ENCODE data around the gene NFIA.
A peak's percentile ranks its signal among the peaks of the same experiment; 100 is the strongest.

The NFIA gene

DNA sequence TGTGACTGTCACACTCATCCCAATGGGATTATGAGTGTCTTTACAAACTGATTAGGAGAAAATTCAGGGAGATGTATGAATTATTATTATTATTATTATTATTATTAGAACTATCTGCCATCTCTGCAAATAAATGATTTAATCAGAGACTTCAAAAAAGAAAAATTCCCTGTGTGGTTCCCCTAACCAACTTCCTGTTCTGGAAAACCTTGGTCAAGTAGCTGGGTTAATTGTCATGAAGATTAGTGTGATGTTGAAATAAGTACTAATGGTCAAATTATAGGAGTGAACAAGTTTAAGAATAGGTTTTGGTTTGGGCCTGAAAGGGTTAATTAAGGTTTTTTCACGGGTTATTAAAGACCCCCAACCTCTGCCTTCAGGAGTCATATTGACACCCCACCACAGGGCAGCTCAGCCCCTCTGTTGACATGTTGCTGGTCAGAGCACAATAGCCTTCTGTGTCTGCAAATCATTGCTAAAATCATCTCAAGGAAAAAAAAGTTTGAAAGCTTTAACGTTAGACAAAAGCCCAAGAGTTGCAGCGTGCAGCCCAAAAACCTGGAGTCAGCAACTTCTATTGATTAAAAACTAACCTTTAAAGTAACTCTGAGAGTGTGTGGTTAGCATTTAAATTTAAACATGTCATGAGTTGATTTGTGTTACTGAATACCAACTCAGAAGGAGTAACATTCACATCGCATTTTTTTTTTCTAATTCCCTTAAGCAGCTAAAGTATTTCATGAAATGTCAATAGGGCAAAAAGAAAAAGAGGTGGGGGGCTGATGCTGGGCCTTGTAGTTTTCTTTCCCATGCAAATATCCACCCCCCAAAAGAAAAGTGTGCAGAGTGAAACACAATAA is 370.0 kb downstream of the NFIA start:
- no peak for TF ChIP-seq HOXD13 (CRISPR knock-in tag; IDR thresholded peaks at IDR 0.05; ENCODE audit: borderline replicate concordance)
- TF ChIP-seq, protein P1, sequence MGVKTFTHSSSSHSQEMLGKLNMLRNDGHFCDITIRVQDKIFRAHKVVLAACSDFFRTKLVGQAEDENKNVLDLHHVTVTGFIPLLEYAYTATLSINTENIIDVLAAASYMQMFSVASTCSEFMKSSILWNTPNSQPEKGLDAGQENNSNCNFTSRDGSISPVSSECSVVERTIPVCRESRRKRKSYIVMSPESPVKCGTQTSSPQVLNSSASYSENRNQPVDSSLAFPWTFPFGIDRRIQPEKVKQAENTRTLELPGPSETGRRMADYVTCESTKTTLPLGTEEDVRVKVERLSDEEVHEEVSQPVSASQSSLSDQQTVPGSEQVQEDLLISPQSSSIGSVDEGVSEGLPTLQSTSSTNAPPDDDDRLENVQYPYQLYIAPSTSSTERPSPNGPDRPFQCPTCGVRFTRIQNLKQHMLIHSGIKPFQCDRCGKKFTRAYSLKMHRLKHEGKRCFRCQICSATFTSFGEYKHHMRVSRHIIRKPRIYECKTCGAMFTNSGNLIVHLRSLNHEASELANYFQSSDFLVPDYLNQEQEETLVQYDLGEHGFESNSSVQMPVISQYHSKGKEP (tag by site-specific recombination; IDR thresholded peaks at IDR 0.05) = peak; percentile 21; the same call in 1 of the 2 replicates
- Histone ChIP-seq H3K4me1 (ENCODE audit: control insufficient read depth, insufficient read depth, low read length) (peaks cover 35% of the 10 kb centered on the region), H3K36me3 (ENCODE audit: control insufficient read depth in 2 of 2, insufficient read depth in 1 of 2, low read length in 2 of 2) (peaks cover 0 to 7% of the 10 kb centered on the region in 2 experiments; a peak in 2 of 3 replicates), H3K27ac (ENCODE audit: extremely low read depth, low read depth, low read length) (peak overlapping the region; percentile 61), H3K4me3 (ENCODE audit: low read depth, low read length) (no peak overlapping the region), H3K9me3 (ENCODE audit: control insufficient read depth, insufficient read depth, low read depth, low read length) (no peaks in the 10 kb centered on the region)
- CTCF ChIA-PET = interaction anchor here (0.5 to 1.8 kb wide), 15 partner anchors 27 to 602 kb away, joined by 3 to 10 read pairs (median 4); no protein-coding TSS in a partner anchor
- POLR2A ChIA-PET = interaction anchor here (0.7 to 1.1 kb wide), 3 partner anchors 375 to 473 kb away, joined by 3 to 4 read pairs (median 4); no protein-coding TSS in a partner anchor

DNA sequence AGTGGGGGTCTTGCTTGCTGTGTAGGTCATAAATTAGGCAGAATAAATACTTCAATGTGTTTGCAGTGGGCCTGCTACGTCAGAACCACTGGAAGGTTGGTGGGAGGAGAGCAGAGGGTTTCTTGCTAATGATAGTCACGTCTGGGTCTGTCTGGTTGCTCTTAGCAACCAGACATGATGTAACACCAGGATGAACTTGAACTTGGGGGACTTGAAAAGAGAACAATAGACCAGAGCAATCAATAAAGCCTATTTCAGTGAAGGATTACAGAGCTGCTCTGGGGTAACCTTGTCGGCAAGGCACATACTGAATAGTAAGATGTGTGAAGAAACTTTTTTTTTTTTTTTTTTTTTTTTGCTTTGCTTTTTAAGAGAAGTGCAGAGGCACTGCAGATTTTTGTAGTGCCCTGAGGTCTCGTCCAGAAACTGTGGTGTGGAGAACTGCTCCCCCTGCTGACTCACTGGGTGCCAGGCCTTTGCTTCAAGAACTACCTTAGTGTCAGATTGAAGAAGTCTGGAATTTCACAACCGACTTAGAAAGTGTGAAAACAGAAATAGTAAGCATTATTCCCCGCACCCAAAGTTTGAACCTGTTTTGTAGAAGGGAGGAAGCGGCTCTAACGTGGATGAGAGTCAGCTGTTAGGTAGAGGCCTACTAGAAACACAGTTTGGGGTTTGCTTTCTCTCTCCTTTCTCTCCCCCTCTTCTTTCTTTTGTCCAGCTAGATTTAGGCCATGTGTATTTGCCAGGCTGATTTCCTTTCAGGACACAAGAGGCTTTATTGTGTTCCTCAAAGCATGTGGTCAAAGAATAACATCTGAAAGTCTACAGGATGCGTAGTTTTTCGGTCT is 371.0 kb downstream of the NFIA start:
- Histone ChIP-seq H3K4me1 (ENCODE audit: control insufficient read depth, insufficient read depth, low read length) (peaks cover 35% of the 10 kb centered on the region), H3K36me3 (ENCODE audit: control insufficient read depth in 2 of 2, insufficient read depth in 1 of 2, low read length in 2 of 2) (peaks cover 0 to 7% of the 10 kb centered on the region in 2 experiments; a peak in 2 of 3 replicates), H3K9me3 (ENCODE audit: control insufficient read depth, insufficient read depth, low read depth, low read length) (no peaks in the 10 kb centered on the region), H3K4me3 (ENCODE audit: low read depth, low read length) (no peak overlapping the region), H3K27ac (ENCODE audit: extremely low read depth, low read depth, low read length) (peak overlapping the region; percentile 61)
- POLR2A ChIA-PET = interaction anchor here (0.7 kb wide), 1 partner anchor 472 kb away, joined by 4 read pairs; no protein-coding TSS in a partner anchor
- CTCF ChIA-PET = interaction anchor here (0.6 to 1.8 kb wide), 14 partner anchors 35 to 509 kb away, joined by 3 to 10 read pairs (median 4); no protein-coding TSS in a partner anchor
- TF ChIP-seq ZBTB21 (tag by site-specific recombination; IDR thresholded peaks at IDR 0.05) = peak; percentile 75
- TF ChIP-seq ZBTB48 (tag by site-specific recombination; IDR thresholded peaks at IDR 0.05) = no peak; the same call in 1 of the 2 replicates
- TF ChIP-seq, protein P2, sequence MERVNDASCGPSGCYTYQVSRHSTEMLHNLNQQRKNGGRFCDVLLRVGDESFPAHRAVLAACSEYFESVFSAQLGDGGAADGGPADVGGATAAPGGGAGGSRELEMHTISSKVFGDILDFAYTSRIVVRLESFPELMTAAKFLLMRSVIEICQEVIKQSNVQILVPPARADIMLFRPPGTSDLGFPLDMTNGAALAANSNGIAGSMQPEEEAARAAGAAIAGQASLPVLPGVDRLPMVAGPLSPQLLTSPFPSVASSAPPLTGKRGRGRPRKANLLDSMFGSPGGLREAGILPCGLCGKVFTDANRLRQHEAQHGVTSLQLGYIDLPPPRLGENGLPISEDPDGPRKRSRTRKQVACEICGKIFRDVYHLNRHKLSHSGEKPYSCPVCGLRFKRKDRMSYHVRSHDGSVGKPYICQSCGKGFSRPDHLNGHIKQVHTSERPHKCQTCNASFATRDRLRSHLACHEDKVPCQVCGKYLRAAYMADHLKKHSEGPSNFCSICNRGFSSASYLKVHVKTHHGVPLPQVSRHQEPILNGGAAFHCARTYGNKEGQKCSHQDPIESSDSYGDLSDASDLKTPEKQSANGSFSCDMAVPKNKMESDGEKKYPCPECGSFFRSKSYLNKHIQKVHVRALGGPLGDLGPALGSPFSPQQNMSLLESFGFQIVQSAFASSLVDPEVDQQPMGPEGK (tag by site-specific recombination; IDR thresholded peaks at IDR 0.05) = peak; percentile 42; the same call in 1 of the 2 replicates
- TF ChIP-seq, protein P1 (tag by site-specific recombination; IDR thresholded peaks at IDR 0.05) = no peak
- TF ChIP-seq ZNF169 (tag by site-specific recombination; IDR thresholded peaks at IDR 0.05) = no peak
- TF ChIP-seq SP7 (tag by site-specific recombination; IDR thresholded peaks at IDR 0.05) = peak; percentile 75
- no peak for TF ChIP-seq ZBTB7A (tag by site-specific recombination; IDR thresholded peaks at IDR 0.05; ENCODE audit: low read depth)
- 0 out of 2 replicates have a peak, but pooled peaks have one; percentile 14 for TF ChIP-seq GLIS2 (tag by site-specific recombination; IDR thresholded peaks at IDR 0.05)
- TF ChIP-seq, protein P3, sequence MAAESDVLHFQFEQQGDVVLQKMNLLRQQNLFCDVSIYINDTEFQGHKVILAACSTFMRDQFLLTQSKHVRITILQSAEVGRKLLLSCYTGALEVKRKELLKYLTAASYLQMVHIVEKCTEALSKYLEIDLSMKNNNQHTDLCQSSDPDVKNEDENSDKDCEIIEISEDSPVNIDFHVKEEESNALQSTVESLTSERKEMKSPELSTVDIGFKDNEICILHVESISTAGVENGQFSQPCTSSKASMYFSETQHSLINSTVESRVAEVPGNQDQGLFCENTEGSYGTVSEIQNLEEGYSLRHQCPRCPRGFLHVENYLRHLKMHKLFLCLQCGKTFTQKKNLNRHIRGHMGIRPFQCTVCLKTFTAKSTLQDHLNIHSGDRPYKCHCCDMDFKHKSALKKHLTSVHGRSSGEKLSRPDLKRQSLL (tag by site-specific recombination; IDR thresholded peaks at IDR 0.05) = no peak
- peak; percentile 76 for TF ChIP-seq PRDM1 (tag by site-specific recombination; IDR thresholded peaks at IDR 0.05)
- TF ChIP-seq TRIM28 (IDR thresholded peaks at IDR 0.05; ENCODE audit: borderline replicate concordance, low read length) = peak; percentile 53; the same call in 1 of the 2 replicates
- no peak for TF ChIP-seq ZNF529 (tag by site-specific recombination; IDR thresholded peaks at IDR 0.05; ENCODE audit: insufficient replicate concordance)
- TF ChIP-seq, protein P4, sequence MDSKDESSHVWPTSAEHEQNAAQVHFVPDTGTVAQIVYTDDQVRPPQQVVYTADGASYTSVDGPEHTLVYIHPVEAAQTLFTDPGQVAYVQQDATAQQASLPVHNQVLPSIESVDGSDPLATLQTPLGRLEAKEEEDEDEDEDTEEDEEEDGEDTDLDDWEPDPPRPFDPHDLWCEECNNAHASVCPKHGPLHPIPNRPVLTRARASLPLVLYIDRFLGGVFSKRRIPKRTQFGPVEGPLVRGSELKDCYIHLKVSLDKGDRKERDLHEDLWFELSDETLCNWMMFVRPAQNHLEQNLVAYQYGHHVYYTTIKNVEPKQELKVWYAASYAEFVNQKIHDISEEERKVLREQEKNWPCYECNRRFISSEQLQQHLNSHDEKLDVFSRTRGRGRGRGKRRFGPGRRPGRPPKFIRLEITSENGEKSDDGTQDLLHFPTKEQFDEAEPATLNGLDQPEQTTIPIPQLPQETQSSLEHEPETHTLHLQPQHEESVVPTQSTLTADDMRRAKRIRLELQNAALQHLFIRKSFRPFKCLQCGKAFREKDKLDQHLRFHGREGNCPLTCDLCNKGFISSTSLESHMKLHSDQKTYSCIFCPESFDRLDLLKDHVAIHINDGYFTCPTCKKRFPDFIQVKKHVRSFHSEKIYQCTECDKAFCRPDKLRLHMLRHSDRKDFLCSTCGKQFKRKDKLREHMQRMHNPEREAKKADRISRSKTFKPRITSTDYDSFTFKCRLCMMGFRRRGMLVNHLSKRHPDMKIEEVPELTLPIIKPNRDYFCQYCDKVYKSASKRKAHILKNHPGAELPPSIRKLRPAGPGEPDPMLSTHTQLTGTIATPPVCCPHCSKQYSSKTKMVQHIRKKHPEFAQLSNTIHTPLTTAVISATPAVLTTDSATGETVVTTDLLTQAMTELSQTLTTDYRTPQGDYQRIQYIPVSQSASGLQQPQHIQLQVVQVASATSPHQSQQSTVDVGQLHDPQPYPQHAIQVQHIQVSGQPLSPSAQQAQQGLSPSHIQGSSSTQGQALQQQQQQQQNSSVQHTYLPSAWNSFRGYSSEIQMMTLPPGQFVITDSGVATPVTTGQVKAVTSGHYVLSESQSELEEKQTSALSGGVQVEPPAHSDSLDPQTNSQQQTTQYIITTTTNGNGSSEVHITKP (tag by site-specific recombination; IDR thresholded peaks at IDR 0.05) = peak; percentile 78
- no peak for TF ChIP-seq ZNF473 (tag by site-specific recombination; IDR thresholded peaks at IDR 0.05)
- no peak for TF ChIP-seq ZNF223 (tag by site-specific recombination; IDR thresholded peaks at IDR 0.05)
- peak; percentile 81; the same call in 1 of the 2 replicates for TF ChIP-seq ZEB2 (tag by site-specific recombination; IDR thresholded peaks at IDR 0.05)
- TF ChIP-seq ZNF629 (tag by site-specific recombination; IDR thresholded peaks at IDR 0.05) = peak; percentile 92
- no peak for TF ChIP-seq ZNF830 (tag by site-specific recombination; IDR thresholded peaks at IDR 0.05; ENCODE audit: low read depth)
- TF ChIP-seq ZNF596 (tag by site-specific recombination; IDR thresholded peaks at IDR 0.05) = no peak

All from HEK293 (cell line).